GM04504 (cell line): ENCODE data around the gene FBF1.
"Not testable (repeated sequence)": the region's sequence is repeated elsewhere in the genome, so short reads cannot be mapped to it uniquely, and the experiment has no call there.

Experiments used
- DNase-seq: peaks from one replicate; pipeline ENCODE4 v3.0.0-alpha.2; 2012; ENCODE audit warnings: low read depth

Gene FBF1

GRCh38 chr17:75875182-75875939 lies 65.5 kb downstream of the FBF1 start:
- DNase-seq: no peak

- DNase-seq: no peak
Observed at GRCh38 chr17:75874323-75875181, 66.3 kb downstream of the FBF1 start.

- DNase-seq: no peak
Observed at GRCh38 chr17:75873587-75874322, 67.1 kb downstream of the FBF1 start.

GRCh38 chr17:75872434-75873351 lies 68.1 kb downstream of the FBF1 start:
- DNase-seq: peak; percentile 53

- DNase-seq: not testable (repeated sequence)
Observed at GRCh38 chr17:75870228-75870627, 70.6 kb downstream of the FBF1 start.

- DNase-seq: no peak
Observed at GRCh38 chr17:75869282-75870141, 71.3 kb downstream of the FBF1 start.

GRCh38 chr17:75868730-75869281 lies 72.0 kb downstream of the FBF1 start:
- DNase-seq: not testable (repeated sequence)

GRCh38 chr17:75865404-75866188 lies 75.2 kb downstream of the FBF1 start:
- not testable (repeated sequence) for DNase-seq

GRCh38 chr17:75864887-75865286 lies 76.0 kb downstream of the FBF1 start:
- not testable (repeated sequence) for DNase-seq

- DNase-seq: peak; percentile 50
Observed at GRCh38 chr17:75864448-75864871, 76.4 kb downstream of the FBF1 start.

- DNase-seq: no peak
Observed at GRCh38 chr17:75861927-75862317, 78.9 kb downstream of the FBF1 start.
